ENCODE results near the gene ACR.
"Not testable (repeated sequence)": the region's sequence is repeated elsewhere in the genome, so short reads cannot be mapped to it uniquely, and the experiment has no call there.

- TF ChIP-seq CTCF (IDR thresholded peaks at IDR 0.05; ENCODE audit: low read depth, low read length, poor library complexity, severe bottlenecking); EZH2phosphoT487 (IDR thresholded peaks at IDR 0.05; ENCODE audit: borderline replicate concordance, low read length): not testable (repeated sequence)
These were observed 47.3 kb downstream of the ACR start for GRCh38 chr22:50785289-50785688.

Data from DOHH2 (cell line).